NCI-H2081 (cell line): Measurements from ENCODE around the gene SCN1B.
"Not testable (repeated sequence)": the region's sequence is repeated elsewhere in the genome, so short reads cannot be mapped to it uniquely, and the experiment has no call there.

Experiments
- DNase-seq, 2 experiments: peaks; one replicate each; lab custom pipeline; 2025; lab: John Stamatoyannopoulos, UW

Gene SCN1B

GRCh38 chr19:35037716-35038622 lies 7.7 kb downstream of the SCN1B start:
- no peak for DNase-seq

GRCh38 chr19:35038623-35039512 lies 8.6 kb downstream of the SCN1B start:
- DNase-seq: no peak

GRCh38 chr19:35039881-35040825 lies 9.9 kb downstream of the SCN1B start:
- DNase-seq: no peak

GRCh38 chr19:35040826-35041547 lies 10.7 kb downstream of the SCN1B start:
- DNase-seq: no peak

GRCh38 chr19:35041548-35042055 lies 11.3 kb downstream of the SCN1B start, which contains the start of gene HPN:
Gene HPN (plus strand): TSS chr19:35041721. CDS start chr19:35042507, 786 bp downstream.
- no peak for DNase-seq

- DNase-seq: no peak
Measured at GRCh38 chr19:35042056-35042730, 11.9 kb downstream of the SCN1B start.

- no peak for DNase-seq
Measured at GRCh38 chr19:35042954-35043604, 12.8 kb downstream of the SCN1B start.

- DNase-seq: no peak
Measured at GRCh38 chr19:35043906-35044305, 13.6 kb downstream of the SCN1B start.

GRCh38 chr19:35044317-35045117 lies 14.2 kb downstream of the SCN1B start:
- DNase-seq: peak; percentile 7 to 20

GRCh38 chr19:35045667-35046300 lies 15.5 kb downstream of the SCN1B start:
- DNase-seq: no peak

- no peak for DNase-seq
Measured at GRCh38 chr19:35046461-35046860, 16.2 kb downstream of the SCN1B start.

- DNase-seq: peak; percentile 25 to 58
Measured at GRCh38 chr19:35048911-35049411, 18.7 kb downstream of the SCN1B start.

- no peak for DNase-seq
Measured at GRCh38 chr19:35049456-35049855, 19.2 kb downstream of the SCN1B start.

- DNase-seq: not testable (repeated sequence)
Measured at GRCh38 chr19:35050662-35051061, 20.4 kb downstream of the SCN1B start.

GRCh38 chr19:35051268-35051667 lies 21.0 kb downstream of the SCN1B start:
- not testable (repeated sequence) for DNase-seq

- DNase-seq: no peak
Measured at GRCh38 chr19:35051796-35052195, 21.5 kb downstream of the SCN1B start.

GRCh38 chr19:35052599-35053190 lies 22.4 kb downstream of the SCN1B start:
- no peak for DNase-seq
